ENCODE data around the gene HNRNPAB.

The HNRNPAB gene

GRCh38 chr5:178199581-178200434 lies 4.5 kb upstream of the HNRNPAB start:
- Histone ChIP-seq H3K27me3 (ENCODE audit: insufficient read depth, low read length) (peaks cover 2% of the 10 kb centered on the region), H3K23ac (ENCODE audit: low read length) (no peak overlapping the region), H3K4me1 (ENCODE audit: control insufficient read depth in 1 of 2, insufficient read depth in 2 of 2, low read length in 2 of 2) (no peaks in the 10 kb centered on the region), H4K91ac (ENCODE audit: low read depth, low read length) (no peak overlapping the region), H3K79me1 (ENCODE audit: low read length) (peaks cover 8% of the 10 kb centered on the region), H4K12ac (ENCODE audit: low read depth, low read length) (no peak overlapping the region), H3K14ac (ENCODE audit: low read length) (no peak overlapping the region), H4K8ac (ENCODE audit: low read depth, low read length) (no peak overlapping the region), H2BK12ac (ENCODE audit: low read length) (no peak overlapping the region), H3K36me3 (ENCODE audit: control insufficient read depth in 1 of 2, insufficient read depth in 2 of 2, low read length in 2 of 2) (no peaks in the 10 kb centered on the region), H3K79me2 (ENCODE audit: control insufficient read depth, insufficient read depth, low read length, poor library complexity) (peaks cover 8% of the 10 kb centered on the region), H3K18ac (ENCODE audit: low read length) (no peak overlapping the region), H2BK5ac (ENCODE audit: low read depth, low read length, poor library complexity) (no peak overlapping the region), H3K4me3 (ENCODE audit: low read depth, low read length) (no peak overlapping the region), H3K27ac (ENCODE audit: low read depth, low read length) (no peak overlapping the region), H2AFZ (ENCODE audit: insufficient read depth, low read length, poor library complexity) (no peak overlapping the region), H2BK120ac (ENCODE audit: insufficient read depth, low read length, poor library complexity) (no peak overlapping the region), H3K4me2 (ENCODE audit: low read length) (no peak overlapping the region), H3K9ac (ENCODE audit: low read length) (no peak overlapping the region), H3K4ac (ENCODE audit: low read depth, low read length) (no peak overlapping the region), H3K9me3 (ENCODE audit: insufficient read depth, low read depth, low read length) (no peaks in the 10 kb centered on the region), H2AK5ac (ENCODE audit: low read length) (no peak overlapping the region)
- no CpG with 5 or more reads among the region's 12 CpGs for WGBS (ENCODE audit: extremely low coverage, insufficient coverage, insufficient read length)
- no peak for DNase-seq

DNA sequence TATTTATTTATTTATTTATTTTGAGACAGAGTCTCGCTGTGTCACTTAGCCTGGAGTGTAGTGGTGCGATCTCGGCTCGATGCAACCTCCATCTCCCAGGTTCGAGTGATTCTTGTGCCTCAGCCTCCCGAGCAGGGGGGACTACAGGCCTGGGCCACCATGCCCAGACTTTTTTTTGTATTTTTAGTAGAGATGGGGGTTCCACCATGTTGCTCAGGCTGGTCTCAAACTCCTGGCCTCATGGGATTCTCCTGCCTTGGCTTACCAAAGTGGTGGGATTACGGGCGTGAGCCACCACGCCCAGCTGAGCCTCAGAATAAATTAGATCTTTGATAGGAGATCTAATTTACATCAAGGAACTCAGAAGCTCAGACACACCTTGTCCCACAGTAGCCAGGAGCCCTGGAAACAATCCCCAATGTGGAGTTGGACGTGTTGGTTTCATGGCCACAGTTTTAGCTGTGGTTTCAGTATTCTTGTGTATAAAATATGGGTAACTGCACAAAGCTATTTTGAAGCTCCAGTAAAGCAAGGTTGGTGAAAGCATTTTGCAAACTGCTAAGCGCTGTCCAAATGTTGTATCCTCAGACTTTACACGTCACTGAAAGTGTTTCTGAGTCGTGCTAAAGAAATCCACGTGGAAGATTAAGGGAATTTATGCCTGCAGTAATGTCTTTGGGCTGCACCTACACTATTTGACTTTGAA lies 3.0 kb upstream of the HNRNPAB start:
- H4K12ac ChIP-seq (ENCODE audit: low read depth, low read length) = no peak overlapping the region
- H3K27ac ChIP-seq (ENCODE audit: low read depth, low read length) = no peak overlapping the region

DNA sequence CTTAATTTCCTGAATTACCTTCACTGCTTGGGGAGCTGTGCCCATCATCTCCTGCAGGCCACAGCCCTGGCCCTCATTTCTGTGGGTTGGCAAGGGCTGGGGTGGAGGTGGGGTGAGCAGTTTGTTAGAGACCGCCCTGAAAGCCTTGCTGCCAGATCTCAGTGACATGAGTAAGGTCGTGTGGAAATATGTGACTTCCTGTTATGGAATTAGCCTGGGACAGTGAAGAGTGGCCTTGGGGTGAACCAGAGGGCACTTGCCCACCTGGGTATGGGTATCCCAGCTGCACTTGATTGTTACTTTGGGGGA lies 2.5 kb upstream of the HNRNPAB start:
- Histone ChIP-seq H2AFZ (ENCODE audit: insufficient read depth, low read length, poor library complexity) (no peak overlapping the region), H3K18ac (ENCODE audit: low read length) (no peak overlapping the region), H3K79me2 (ENCODE audit: control insufficient read depth, insufficient read depth, low read length, poor library complexity) (peaks cover 26% of the 10 kb centered on the region), H3K27me3 (ENCODE audit: insufficient read depth, low read length) (peaks cover 3% of the 10 kb centered on the region), H3K4me1 (ENCODE audit: control insufficient read depth in 1 of 2, insufficient read depth in 2 of 2, low read length in 2 of 2) (peaks cover 0 to 11% of the 10 kb centered on the region in 2 experiments), H4K91ac (ENCODE audit: low read depth, low read length) (no peak overlapping the region), H3K4ac (ENCODE audit: low read depth, low read length) (no peak overlapping the region), H2BK12ac (ENCODE audit: low read length) (no peak overlapping the region), H4K12ac (ENCODE audit: low read depth, low read length) (no peak overlapping the region), H3K9me3 (ENCODE audit: insufficient read depth, low read depth, low read length) (no peaks in the 10 kb centered on the region), H3K14ac (ENCODE audit: low read length) (no peak overlapping the region), H3K36me3 (ENCODE audit: control insufficient read depth in 1 of 2, insufficient read depth in 2 of 2, low read length in 2 of 2) (peaks cover 7 to 11% of the 10 kb centered on the region in 2 experiments), H3K4me2 (ENCODE audit: low read length) (no peak overlapping the region), H2BK120ac (ENCODE audit: insufficient read depth, low read length, poor library complexity) (no peak overlapping the region), H3K27ac (ENCODE audit: low read depth, low read length) (no peak overlapping the region), H3K23ac (ENCODE audit: low read length) (no peak overlapping the region), H2BK5ac (ENCODE audit: low read depth, low read length, poor library complexity) (no peak overlapping the region), H3K4me3 (ENCODE audit: low read depth, low read length) (no peak overlapping the region), H4K8ac (ENCODE audit: low read depth, low read length) (no peak overlapping the region), H3K79me1 (ENCODE audit: low read length) (peaks cover 11% of the 10 kb centered on the region), H2AK5ac (ENCODE audit: low read length) (no peak overlapping the region), H3K9ac (ENCODE audit: low read length) (no peak overlapping the region)
- DNase-seq = no peak
- WGBS (ENCODE audit: extremely low coverage, insufficient coverage, insufficient read length) = no CpG with 5 or more reads among the region's 2 CpGs

More for the DNA sequence above, 3.0 kb upstream of the HNRNPAB start:
- Histone ChIP-seq H3K4me2 (ENCODE audit: low read length) (no peak overlapping the region), H3K4me1 (ENCODE audit: control insufficient read depth in 1 of 2, insufficient read depth in 2 of 2, low read length in 2 of 2) (peaks cover 0 to 6% of the 10 kb centered on the region in 2 experiments), H3K4me3 (ENCODE audit: low read depth, low read length) (no peak overlapping the region), H2AK5ac (ENCODE audit: low read length) (no peak overlapping the region), H3K9me3 (ENCODE audit: insufficient read depth, low read depth, low read length) (no peaks in the 10 kb centered on the region), H2BK5ac (ENCODE audit: low read depth, low read length, poor library complexity) (no peak overlapping the region), H3K27me3 (ENCODE audit: insufficient read depth, low read length) (peaks cover 3% of the 10 kb centered on the region), H3K18ac (ENCODE audit: low read length) (no peak overlapping the region), H2BK12ac (ENCODE audit: low read length) (no peak overlapping the region), H3K79me2 (ENCODE audit: control insufficient read depth, insufficient read depth, low read length, poor library complexity) (peaks cover 22% of the 10 kb centered on the region), H4K8ac (ENCODE audit: low read depth, low read length) (no peak overlapping the region), H3K9ac (ENCODE audit: low read length) (no peak overlapping the region), H3K36me3 (ENCODE audit: control insufficient read depth in 1 of 2, insufficient read depth in 2 of 2, low read length in 2 of 2) (peaks cover 2 to 6% of the 10 kb centered on the region in 2 experiments), H3K23ac (ENCODE audit: low read length) (no peak overlapping the region), H3K4ac (ENCODE audit: low read depth, low read length) (no peak overlapping the region), H2AFZ (ENCODE audit: insufficient read depth, low read length, poor library complexity) (no peak overlapping the region), H3K79me1 (ENCODE audit: low read length) (peaks cover 11% of the 10 kb centered on the region), H3K14ac (ENCODE audit: low read length) (no peak overlapping the region), H4K91ac (ENCODE audit: low read depth, low read length) (no peak overlapping the region), H2BK120ac (ENCODE audit: insufficient read depth, low read length, poor library complexity) (no peak overlapping the region)
- WGBS (ENCODE audit: extremely low coverage, insufficient coverage, insufficient read length) = no CpG with 5 or more reads among the region's 14 CpGs
- no peak for DNase-seq

DNA sequence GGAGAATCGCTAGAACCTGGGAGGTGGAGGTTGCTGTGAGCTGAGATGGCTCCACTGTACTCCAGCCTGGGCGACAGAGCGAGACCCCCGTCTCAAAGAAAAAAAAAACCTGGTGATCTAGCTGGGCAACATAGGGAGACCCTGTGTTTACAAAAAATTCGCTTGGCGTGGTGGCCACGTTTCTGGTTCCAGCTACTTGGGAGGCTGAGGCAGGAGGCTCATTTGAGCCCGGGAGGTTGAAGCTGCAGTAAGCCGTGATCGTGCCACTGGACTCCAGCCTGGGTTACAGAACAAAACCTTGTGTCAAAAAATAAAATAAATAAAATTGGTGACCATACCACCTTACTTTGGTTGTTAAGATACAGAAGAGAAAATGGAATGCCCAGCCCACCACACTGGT lies 1.8 kb upstream of the HNRNPAB start:
- no peak overlapping the region for H4K91ac ChIP-seq (ENCODE audit: low read depth, low read length)
- no peak overlapping the region for H3K9ac ChIP-seq (ENCODE audit: low read length)
- no peak for DNase-seq
- no CpG with 5 or more reads among the region's 10 CpGs for WGBS (ENCODE audit: extremely low coverage, insufficient coverage, insufficient read length)
- peaks cover 11 to 17% of the 10 kb centered on the region in 2 experiments for H3K36me3 ChIP-seq (ENCODE audit: control insufficient read depth in 1 of 2, insufficient read depth in 2 of 2, low read length in 2 of 2)
- H4K12ac ChIP-seq (ENCODE audit: low read depth, low read length) = no peak overlapping the region
- H3K18ac ChIP-seq (ENCODE audit: low read length) = no peak overlapping the region
- H2AK5ac ChIP-seq (ENCODE audit: low read length) = no peak overlapping the region
- H2BK12ac ChIP-seq (ENCODE audit: low read length) = no peak overlapping the region
- H3K4me1 ChIP-seq (ENCODE audit: control insufficient read depth in 1 of 2, insufficient read depth in 2 of 2, low read length in 2 of 2) = peaks cover 0 to 12% of the 10 kb centered on the region in 2 experiments
- H3K9me3 ChIP-seq (ENCODE audit: insufficient read depth, low read depth, low read length) = no peaks in the 10 kb centered on the region
- H3K14ac ChIP-seq (ENCODE audit: low read length) = no peak overlapping the region
- H3K27ac ChIP-seq (ENCODE audit: low read depth, low read length) = no peak overlapping the region
- H3K79me2 ChIP-seq (ENCODE audit: control insufficient read depth, insufficient read depth, low read length, poor library complexity) = peaks cover 26% of the 10 kb centered on the region
- H3K79me1 ChIP-seq (ENCODE audit: low read length) = peaks cover 11% of the 10 kb centered on the region
- no peak overlapping the region for H3K4me2 ChIP-seq (ENCODE audit: low read length)
- no peak overlapping the region for H3K23ac ChIP-seq (ENCODE audit: low read length)
- H2BK120ac ChIP-seq (ENCODE audit: insufficient read depth, low read length, poor library complexity) = no peak overlapping the region
- H3K4ac ChIP-seq (ENCODE audit: low read depth, low read length) = no peak overlapping the region
- H2BK5ac ChIP-seq (ENCODE audit: low read depth, low read length, poor library complexity) = no peak overlapping the region
- H3K27me3 ChIP-seq (ENCODE audit: insufficient read depth, low read length) = peaks cover 3% of the 10 kb centered on the region
- no peak overlapping the region for H4K8ac ChIP-seq (ENCODE audit: low read depth, low read length)
- no peak overlapping the region for H3K4me3 ChIP-seq (ENCODE audit: low read depth, low read length)
- H2AFZ ChIP-seq (ENCODE audit: insufficient read depth, low read length, poor library complexity) = no peak overlapping the region
